ENCODE data around the gene CHST12.

- TF ChIP-seq CTCF (IDR thresholded peaks at IDR 0.05) = no peak
- TF ChIP-seq POLR2A (IDR thresholded peaks at IDR 0.05) = no peak
- no peak for TF ChIP-seq EP300 (IDR thresholded peaks at IDR 0.05)
- no peak for TF ChIP-seq POLR2AphosphoS5 (IDR thresholded peaks at IDR 0.05)
Observed at GRCh38 chr7:2460641-2461040, 57.2 kb downstream of the CHST12 start.
